HEK293 (cell line): ENCODE results near the gene B3GNT3.

Experiments used
- CTCF ChIA-PET: fragments of 350-600 bp; formaldehyde crosslinking; extraction: SDS; loops from one replicate; lab custom pipeline; 2021; ENCODE audit warnings: antibody characterized with exemption; lab: Yijun Ruan, JAX
- POLR2A ChIA-PET: fragments of 300-600 bp; formaldehyde crosslinking; extraction: SDS; loops from one replicate; lab custom pipeline; 2020; ENCODE audit warnings: antibody characterized with exemption, inconsistent platforms; lab: Yijun Ruan, JAX
- H3K27ac ChIP-seq: fragments of 200-500 bp; sonication (Bioruptor generic); 2 replicates; pipeline ENCODE4 v1.5.1; 2014; ENCODE audit warnings: low read depth, low read length, control low read depth, inconsistent platforms; ENCODE audit errors: extremely low read depth
- H3K36me3 ChIP-seq, 2 experiments: fragments of 200-500 bp in 1 of 2; sonication (Bioruptor generic) in 1 of 2; 1 replicate in 1 of 2; 2 replicates in 1 of 2; pipeline ENCODE4 v1.5.1; 2014 to 2017; ENCODE audit warnings: inconsistent platforms in 2 of 2, low read length in 2 of 2; ENCODE audit not compliant: control insufficient read depth in 2 of 2, insufficient read depth in 1 of 2
- H3K4me1 ChIP-seq: fragments of 200-500 bp; sonication (Bioruptor generic); 2 replicates; pipeline ENCODE4 v1.5.1; 2014; ENCODE audit warnings: mild to moderate bottlenecking, low read length, inconsistent platforms; ENCODE audit not compliant: control insufficient read depth, insufficient read depth
- H3K4me3 ChIP-seq: 2 replicates; pipeline ENCODE4 v1.5.1; 2011; ENCODE audit warnings: low read depth, mild to moderate bottlenecking, control low read depth, low read length, moderate library complexity
- H3K9me3 ChIP-seq: fragments of 200-500 bp; sonication (Bioruptor generic); 2 replicates; pipeline ENCODE4 v1.5.1; 2014; ENCODE audit warnings: low read depth, low read length, inconsistent platforms; ENCODE audit not compliant: control insufficient read depth, insufficient read depth
- EGR2 ChIP-seq: fragments of 450-650 bp; formaldehyde crosslinking; IDR thresholded peaks from 2 replicates; pipeline ENCODE4 v1.5.1; 2016; ENCODE audit warnings: low read depth, missing biosample characterization, missing genetic modification characterization
- GLI2 ChIP-seq: fragments of 450-650 bp; formaldehyde crosslinking; IDR thresholded peaks from 2 replicates; pipeline ENCODE4; 2017; ENCODE audit warnings: missing biosample characterization, missing genetic modification characterization, low read depth, borderline replicate concordance
- GLI4 ChIP-seq: fragments of 450-650 bp; formaldehyde crosslinking; IDR thresholded peaks from 2 replicates; pipeline ENCODE4 v1.5.1; 2016; ENCODE audit warnings: missing biosample characterization, missing genetic modification characterization
- GLIS2 ChIP-seq: fragments of 450-650 bp; formaldehyde crosslinking; IDR thresholded peaks from 2 replicates; pipeline ENCODE4 v1.5.1; 2016; ENCODE audit warnings: missing biosample characterization, missing genetic modification characterization
- KLF1 ChIP-seq: fragments of 450-650 bp; formaldehyde crosslinking; IDR thresholded peaks from 2 replicates; pipeline ENCODE4 v1.5.1; 2016; ENCODE audit warnings: missing biosample characterization, missing genetic modification characterization
- MEIS1 ChIP-seq: sonication (generic); formaldehyde crosslinking; IDR thresholded peaks from 2 replicates; pipeline ENCODE4 v1.8.1; 2022; ENCODE audit warnings: missing genetic modification reagents, mild to moderate bottlenecking, borderline replicate concordance
- TRIM28 ChIP-seq: IDR thresholded peaks from 2 replicates; pipeline ENCODE4 v1.6.1; 2011; ENCODE audit warnings: low read length, control low read depth, borderline replicate concordance
- ZBTB21 ChIP-seq: fragments of 450-650 bp; formaldehyde crosslinking; IDR thresholded peaks from 2 replicates; pipeline ENCODE4 v1.5.1; 2017; ENCODE audit warnings: missing biosample characterization, missing genetic modification characterization
- ZBTB8A ChIP-seq: fragments of 450-650 bp; formaldehyde crosslinking; IDR thresholded peaks from 2 replicates; pipeline ENCODE4 v1.5.1; 2016; ENCODE audit warnings: missing biosample characterization, missing genetic modification characterization
- ZFP3 ChIP-seq: fragments of 450-650 bp; formaldehyde crosslinking; IDR thresholded peaks from 2 replicates; pipeline ENCODE4 v1.5.1; 2016; ENCODE audit warnings: low read depth, missing biosample characterization, missing genetic modification characterization
- ZFP41 ChIP-seq: fragments of 450-650 bp; formaldehyde crosslinking; IDR thresholded peaks from 2 replicates; pipeline ENCODE4 v1.5.1; 2016; ENCODE audit warnings: missing biosample characterization, missing genetic modification characterization, borderline replicate concordance
- ZIC2 ChIP-seq: fragments of 450-650 bp; formaldehyde crosslinking; IDR thresholded peaks from 2 replicates; pipeline ENCODE4 v1.5.1; 2016; ENCODE audit warnings: missing biosample characterization, missing genetic modification characterization
- ZNF112 ChIP-seq: fragments of 450-650 bp; formaldehyde crosslinking; IDR thresholded peaks from 2 replicates; pipeline ENCODE4 v1.5.0; 2017; ENCODE audit warnings: missing biosample characterization, missing genetic modification characterization
- ZNF138 ChIP-seq: fragments of 450-650 bp; formaldehyde crosslinking; IDR thresholded peaks from 2 replicates; pipeline ENCODE4 v1.5.1; 2016; ENCODE audit warnings: missing biosample characterization, missing genetic modification characterization, borderline replicate concordance
- ZNF184 ChIP-seq: fragments of 450-650 bp; IDR thresholded peaks from 2 replicates; pipeline ENCODE4 v1.5.1; 2018; ENCODE audit warnings: missing biosample characterization, mild to moderate bottlenecking, missing genetic modification characterization
- ZNF19 ChIP-seq: fragments of 450-650 bp; formaldehyde crosslinking; IDR thresholded peaks from 2 replicates; pipeline ENCODE4; 2016; ENCODE audit warnings: missing biosample characterization, missing genetic modification characterization, low read depth
- ZNF324 ChIP-seq: fragments of 450-650 bp; formaldehyde crosslinking; IDR thresholded peaks from 2 replicates; pipeline ENCODE4 v1.5.1; 2016; ENCODE audit warnings: missing biosample characterization, missing genetic modification characterization
- ZNF341 ChIP-seq: fragments of 450-650 bp; formaldehyde crosslinking; IDR thresholded peaks from 2 replicates; pipeline ENCODE4; 2016; ENCODE audit warnings: low read depth, missing biosample characterization, missing genetic modification characterization
- ZNF404 ChIP-seq: fragments of 450-650 bp; formaldehyde crosslinking; IDR thresholded peaks from 2 replicates; pipeline ENCODE4 v1.5.1; 2017; ENCODE audit warnings: missing biosample characterization, missing genetic modification characterization
- ZNF473 ChIP-seq: fragments of 450-650 bp; formaldehyde crosslinking; IDR thresholded peaks from 2 replicates; pipeline ENCODE4 v1.5.1; 2017; ENCODE audit warnings: missing biosample characterization, missing genetic modification characterization
- ZNF501 ChIP-seq: fragments of 450-650 bp; formaldehyde crosslinking; IDR thresholded peaks from 2 replicates; pipeline ENCODE4 v1.5.1; 2016; ENCODE audit warnings: missing biosample characterization, missing genetic modification characterization
- ZNF600 ChIP-seq: fragments of 450-650 bp; formaldehyde crosslinking; IDR thresholded peaks from 2 replicates; pipeline ENCODE4 v1.5.1; 2016; ENCODE audit warnings: missing biosample characterization, missing genetic modification characterization
- ZNF629 ChIP-seq: fragments of 450-650 bp; formaldehyde crosslinking; IDR thresholded peaks from 2 replicates; pipeline ENCODE4 v1.5.1; 2017; ENCODE audit warnings: missing biosample characterization, missing genetic modification characterization
- ZNF768 ChIP-seq: fragments of 450-650 bp; formaldehyde crosslinking; IDR thresholded peaks from 2 replicates; pipeline ENCODE4 v1.5.1; 2018; ENCODE audit warnings: missing biosample characterization, mild to moderate bottlenecking, missing genetic modification characterization
- ZNF830 ChIP-seq: fragments of 450-650 bp; IDR thresholded peaks from 2 replicates; pipeline ENCODE4 v1.5.0; 2018; ENCODE audit warnings: missing biosample characterization, missing genetic modification characterization, low read depth, mild to moderate bottlenecking, moderate library complexity
- TF ChIP-seq, protein P1 (sequence below): fragments of 450-650 bp; formaldehyde crosslinking; IDR thresholded peaks from 2 replicates; pipeline ENCODE4 v1.5.1; 2016; ENCODE audit warnings: missing biosample characterization, missing genetic modification characterization
- TF ChIP-seq, protein P2 (sequence below): fragments of 450-650 bp; formaldehyde crosslinking; IDR thresholded peaks from 2 replicates; pipeline ENCODE4 v1.5.1; 2016; ENCODE audit warnings: missing biosample characterization, missing genetic modification characterization

The B3GNT3 gene

DNA sequence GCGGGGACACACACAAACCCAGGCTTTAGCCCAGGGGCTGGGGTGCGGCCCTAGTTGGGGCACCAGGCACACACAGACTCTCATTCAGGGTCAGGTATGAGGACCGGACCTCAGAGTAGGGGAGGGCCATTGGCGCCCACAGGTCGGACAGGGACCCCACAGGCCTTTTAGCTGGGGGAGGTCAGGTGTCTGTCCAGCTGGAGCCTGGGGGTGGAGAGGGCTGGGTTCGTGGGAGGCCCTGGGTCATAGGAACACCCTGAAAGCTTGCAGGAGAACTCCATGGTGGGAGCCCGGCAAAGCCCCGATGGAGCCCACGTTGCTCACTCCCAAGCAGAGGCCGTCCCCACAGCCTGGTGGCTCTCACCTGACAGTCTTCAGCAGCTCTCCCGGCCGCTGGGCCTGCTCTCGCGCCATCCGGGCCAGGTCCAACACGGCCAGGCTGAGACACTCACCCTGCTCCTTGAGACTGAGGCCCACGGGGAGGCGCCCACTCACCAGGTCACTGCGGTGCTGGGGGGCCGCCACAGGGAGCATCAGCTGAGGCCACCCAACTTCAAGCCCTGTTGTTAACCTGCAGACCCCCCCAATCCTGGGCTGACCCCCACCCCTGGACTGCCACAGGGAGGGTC lies 47.8 kb downstream of the B3GNT3 start:
- CTCF ChIA-PET: interaction anchor here (0.5 kb wide), 1 partner anchor 11 kb away, joined by 3 read pairs; no protein-coding TSS in a partner anchor
- H3K4me3 ChIP-seq: no peak overlapping the region
- H3K36me3 ChIP-seq: no peaks in the 10 kb centered on the region
- POLR2A ChIA-PET: interaction anchor here (1.3 kb wide), 1 partner anchor 17 kb away, joined by 3 read pairs; the partner anchor contains the start of gene RPL18A
- no peaks in the 10 kb centered on the region for H3K4me1 ChIP-seq
- TF ChIP-seq ZBTB8A (tag by site-specific recombination) (0 out of 2 replicates have a peak, but pooled peaks have one; percentile 23), GLIS2 (tag by site-specific recombination) (no peak)
- TF ChIP-seq, all 188 proteins: peak for 1
- no peaks in the 10 kb centered on the region for H3K9me3 ChIP-seq
- H3K27ac ChIP-seq: no peak overlapping the region

DNA sequence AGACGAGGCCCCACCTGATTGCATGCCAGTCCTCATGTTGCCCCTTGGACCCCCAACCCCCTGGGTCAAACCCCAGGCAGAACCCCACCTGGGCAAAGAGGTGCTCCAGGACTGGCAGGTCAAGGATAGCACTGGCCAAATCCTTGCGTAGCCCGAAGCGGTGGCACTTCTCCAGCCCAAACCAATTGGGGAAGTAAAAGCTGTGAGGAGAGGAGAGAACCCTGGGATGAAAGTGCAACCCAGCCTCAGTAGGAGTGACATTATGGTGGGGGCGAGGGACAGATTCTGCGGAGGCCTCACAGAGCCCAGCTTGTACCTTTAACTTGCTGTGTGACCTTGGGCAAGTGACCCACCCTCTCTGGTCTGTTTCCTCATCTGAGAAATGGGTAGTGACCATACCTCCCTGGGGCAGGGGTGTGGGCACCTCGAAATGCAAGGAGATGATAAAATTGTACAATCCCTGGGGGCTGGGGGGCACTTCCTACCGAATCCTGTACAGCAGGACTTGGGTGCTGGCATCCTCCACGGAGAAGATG lies 48.4 kb downstream of the B3GNT3 start:
- POLR2A ChIA-PET: interaction anchor here (1.3 kb wide), 1 partner anchor 16 kb away, joined by 3 read pairs; the partner anchor contains the start of gene RPL18A
- TF ChIP-seq ZNF768 (tag by site-specific recombination): peak; percentile 82; the same call in 1 of the 2 replicates
- TF ChIP-seq ZNF341 (tag by site-specific recombination): no peak
- no peak for TF ChIP-seq ZNF112 (tag by site-specific recombination)
- no peak for TF ChIP-seq ZNF138 (tag by site-specific recombination)
- no peak for TF ChIP-seq MEIS1 (CRISPR knock-in tag)
- TF ChIP-seq KLF1 (tag by site-specific recombination): no peak
- TF ChIP-seq, protein P1, sequence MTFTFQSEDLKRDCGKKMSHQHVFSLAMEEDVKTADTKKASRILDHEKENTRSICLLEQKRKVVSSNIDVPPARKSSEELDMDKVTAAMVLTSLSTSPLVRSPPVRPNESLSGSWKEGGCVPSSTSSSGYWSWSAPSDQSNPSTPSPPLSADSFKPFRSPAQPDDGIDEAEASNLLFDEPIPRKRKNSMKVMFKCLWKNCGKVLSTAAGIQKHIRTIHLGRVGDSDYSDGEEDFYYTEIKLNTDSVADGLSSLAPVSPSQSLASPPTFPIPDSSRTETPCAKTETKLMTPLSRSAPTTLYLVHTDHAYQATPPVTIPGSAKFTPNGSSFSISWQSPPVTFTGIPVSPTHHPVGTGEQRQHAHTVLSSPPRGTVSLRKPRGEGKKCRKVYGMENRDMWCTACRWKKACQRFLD (tag by site-specific recombination): no peak
- TF ChIP-seq ZNF830 (tag by site-specific recombination): no peak
- TF ChIP-seq, all 188 proteins: peak for 1
- CTCF ChIA-PET: interaction anchor here (1.6 kb wide), 1 partner anchor 12 kb away, joined by 5 read pairs; no protein-coding TSS in a partner anchor

DNA sequence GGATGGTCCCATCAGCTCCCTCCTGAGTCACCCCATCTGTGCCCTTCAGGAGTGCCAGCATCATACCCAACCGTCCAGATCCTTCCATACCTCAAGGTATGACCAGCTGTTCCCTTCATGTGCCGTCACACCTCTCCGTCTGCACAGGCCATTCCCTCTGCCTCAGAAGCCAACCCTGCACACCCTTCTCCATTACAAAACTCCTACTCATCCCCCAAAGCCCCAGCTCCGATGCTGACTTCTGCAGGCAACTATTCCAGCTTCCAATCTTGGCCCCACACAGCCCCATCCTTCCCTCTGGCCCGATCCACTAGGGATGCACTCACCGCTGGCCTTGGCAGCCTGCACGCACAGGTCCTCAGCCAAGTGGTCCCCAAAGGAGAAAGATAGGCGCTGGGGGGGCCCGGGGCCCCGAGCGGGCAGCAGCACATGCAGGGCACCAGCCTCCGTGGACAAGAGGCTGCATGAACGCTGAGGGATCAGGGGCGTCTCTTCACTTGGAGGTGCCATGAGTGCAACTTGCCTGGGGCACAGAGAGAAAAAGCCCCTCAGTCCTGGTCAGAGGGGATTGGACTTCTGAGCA lies 49.1 kb downstream of the B3GNT3 start:
- TF ChIP-seq ZNF324 (tag by site-specific recombination) (no peak), GLI4 (tag by site-specific recombination) (no peak), GLI2 (tag by site-specific recombination) (no peak), ZNF341 (tag by site-specific recombination) (peak; percentile 47; the same call in 1 of the 2 replicates), ZNF600 (tag by site-specific recombination) (peak; percentile 33; the same call in 1 of the 2 replicates), TRIM28 (no peak), ZNF473 (no peak), ZFP41 (tag by site-specific recombination) (no peak), EGR2 (tag by site-specific recombination) (no peak), ZNF501 (tag by site-specific recombination) (no peak), ZNF629 (tag by site-specific recombination) (no peak), ZFP3 (peak; percentile 96), ZIC2 (tag by site-specific recombination) (no peak), ZNF404 (tag by site-specific recombination) (no peak), ZNF19 (tag by site-specific recombination) (no peak), ZBTB21 (tag by site-specific recombination) (no peak), ZNF184 (tag by site-specific recombination) (no peak)
- TF ChIP-seq, protein P2, sequence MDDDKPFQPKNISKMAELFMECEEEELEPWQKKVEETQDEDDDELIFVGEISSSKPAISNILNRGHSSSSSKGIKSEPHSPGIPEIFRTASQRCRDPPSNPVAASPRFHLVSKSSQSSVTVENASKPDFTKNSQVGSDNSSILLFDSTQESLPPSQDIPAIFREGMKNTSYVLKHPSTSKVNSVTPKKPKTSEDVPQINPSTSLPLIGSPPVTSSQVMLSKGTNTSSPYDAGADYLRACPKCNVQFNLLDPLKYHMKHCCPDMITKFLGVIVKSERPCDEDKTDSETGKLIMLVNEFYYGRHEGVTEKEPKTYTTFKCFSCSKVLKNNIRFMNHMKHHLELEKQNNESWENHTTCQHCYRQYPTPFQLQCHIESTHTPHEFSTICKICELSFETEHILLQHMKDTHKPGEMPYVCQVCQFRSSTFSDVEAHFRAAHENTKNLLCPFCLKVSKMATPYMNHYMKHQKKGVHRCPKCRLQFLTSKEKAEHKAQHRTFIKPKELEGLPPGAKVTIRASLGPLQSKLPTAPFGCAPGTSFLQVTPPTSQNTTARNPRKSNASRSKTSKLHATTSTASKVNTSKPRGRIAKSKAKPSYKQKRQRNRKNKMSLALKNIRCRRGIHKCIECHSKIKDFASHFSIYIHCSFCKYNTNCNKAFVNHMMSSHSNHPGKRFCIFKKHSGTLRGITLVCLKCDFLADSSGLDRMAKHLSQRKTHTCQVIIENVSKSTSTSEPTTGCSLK (tag by site-specific recombination): no peak
- TF ChIP-seq, all 188 proteins: peak for 3
- no peaks in the 10 kb centered on the region for H3K4me1 ChIP-seq
- H3K36me3 ChIP-seq: no peaks in the 10 kb centered on the region
- ChIA-PET CTCF (interaction anchor here (1.6 kb wide), 1 partner anchor 11 kb away, joined by 5 read pairs; no protein-coding TSS in a partner anchor), POLR2A (no interaction called here)
- no peaks in the 10 kb centered on the region for H3K9me3 ChIP-seq
- no peak overlapping the region for H3K27ac ChIP-seq
- no peak overlapping the region for H3K4me3 ChIP-seq

More for the DNA sequence above, 48.4 kb downstream of the B3GNT3 start:
- H3K36me3 ChIP-seq: no peaks in the 10 kb centered on the region
- H3K9me3 ChIP-seq: no peaks in the 10 kb centered on the region
- H3K4me3 ChIP-seq: no peak overlapping the region
- H3K4me1 ChIP-seq: no peaks in the 10 kb centered on the region
- H3K27ac ChIP-seq: no peak overlapping the region
